CD4-positive, CD25-positive, alpha-beta regulatory T cell (primary cell): ENCODE data around the gene ZP3. TPM values are rescaled to one million over a fixed set of nuclear protein-coding genes. Genes with fewer than 3 reads are reported as not detected.

Experiments used
- ATAC-seq, 2 donors: fragments of 150-1000 bp; cut with Tn5 transposase; one replicate each; pipeline ENCODE4 v1.10.0; 2021; ENCODE audit warnings: low read depth in 2 of 2, moderate number of reproducible peaks in 2 of 2, moderate library complexity in 1 of 2
- DNase-seq, 3 donors: peaks; one replicate each; pipeline versions ENCODE4 v3.0.0 to v3.0.0-alpha.2; 2012 to 2022; ENCODE audit warnings: mixed read lengths in 1 of 3
- H3K27ac ChIP-seq: one replicate; pipeline ENCODE4 v1.7.0; 2013; ENCODE audit warnings: mild to moderate bottlenecking, low read length; ENCODE audit not compliant: insufficient read depth, poor library complexity, severe bottlenecking
- H3K27me3 ChIP-seq: one replicate; pipeline ENCODE4 v1.7.0; 2013; ENCODE audit warnings: low read length; ENCODE audit not compliant: control insufficient read depth, insufficient read depth
- H3K36me3 ChIP-seq: one replicate; pipeline ENCODE4 v1.7.0; 2013; ENCODE audit warnings: mild to moderate bottlenecking, low read length, moderate library complexity; ENCODE audit not compliant: control insufficient read depth, insufficient read depth
- H3K4me1 ChIP-seq: 2 replicates; pipeline ENCODE4 v1.7.0; 2013; ENCODE audit warnings: mild to moderate bottlenecking, low read length; ENCODE audit not compliant: insufficient read depth, control insufficient read depth, poor library complexity, severe bottlenecking
- H3K4me3 ChIP-seq: one replicate; pipeline ENCODE4 v1.7.0; 2013; ENCODE audit warnings: low read depth, mild to moderate bottlenecking, low read length, moderate library complexity
- H3K9me3 ChIP-seq, 2 experiments: 1 replicate in 1 of 2; 2 replicates in 1 of 2; pipeline ENCODE4 v1.7.0; 2013; ENCODE audit warnings: low read length in 2 of 2, mild to moderate bottlenecking in 1 of 2, moderate library complexity in 1 of 2; ENCODE audit not compliant: control insufficient read depth in 2 of 2
- H3K27ac Mint-ChIP-seq, 3 donors: one replicate each; pipeline ENCODE4 v1.8.0; 2020 to 2022; ENCODE audit warnings: mild to moderate bottlenecking in 3 of 3, mixed read lengths in 3 of 3, moderate library complexity in 2 of 3
- H3K27me3 Mint-ChIP-seq: one replicate; pipeline ENCODE4 v1.8.0; 2022; ENCODE audit warnings: mild to moderate bottlenecking, mixed read lengths
- H3K36me3 Mint-ChIP-seq: one replicate; pipeline ENCODE4 v1.8.0; 2020; ENCODE audit warnings: mixed read lengths
- H3K4me1 Mint-ChIP-seq, 4 donors: one replicate each; pipeline ENCODE4 v1.8.0; 2020 to 2022; ENCODE audit warnings: mixed read lengths in 4 of 4, mild to moderate bottlenecking in 1 of 4
- H3K4me3 Mint-ChIP-seq, 4 donors: one replicate each; pipeline ENCODE4 v1.8.0; 2020 to 2022; ENCODE audit warnings: mild to moderate bottlenecking in 4 of 4, mixed read lengths in 4 of 4, moderate library complexity in 3 of 4
- H3K9me3 Mint-ChIP-seq, 7 donors: one replicate each; pipeline ENCODE4 v1.8.0; 2020 to 2022; ENCODE audit warnings: mixed read lengths in 7 of 7, mild to moderate bottlenecking in 3 of 7, moderate library complexity in 2 of 7
- polyA plus RNA-seq, 4 donors: library from polyadenylated mRNA; unstranded; fragments of 300-500 nt; fragmentation: Illumina TruSeq; gene quantifications; one replicate each; pipeline ENCODE4 v1.2.3, GENCODE V29; 2021
- total RNA-seq: library from RNA; stranded (reverse); gene quantifications from one replicate; pipeline ENCODE4 v1.2.3, GENCODE V29; 2022

ZP3 gene
- total RNA-seq: 2.2 TPM
- 1 to 10 TPM; 1.6 to 4.4 (median 2.9) TPM for polyA plus RNA-seq

- peak within 1 kb of the TSS in 1 of 3 donors; percentile 58 for H3K27ac Mint-ChIP-seq
- ATAC-seq: no peak
Observed at GRCh38 chr7:76424413-76425111, at the start of gene ZP3. TSS of gene ZP3 (plus strand) at chr7:76424950. CDS start at chr7:76424965, 15 bp downstream.

GRCh38 chr7:76375251-76375650 is 49.5 kb upstream of the ZP3 start:
- Mint-ChIP-seq H3K9me3 (peaks cover 0 to 1% (median 0%) of the 10 kb centered on the region in 7 donors), H3K27ac (no peak overlapping the region), H3K27me3 (peaks cover 14% of the 10 kb centered on the region), H3K36me3 (no peaks in the 10 kb centered on the region), H3K4me1 (peaks cover 0 to 7% (median under 1%) of the 10 kb centered on the region in 4 donors), H3K4me3 (no peak overlapping the region)
- peaks cover 3% of the 10 kb centered on the region for H3K27me3 ChIP-seq
- H3K36me3 ChIP-seq: no peaks in the 10 kb centered on the region
- H3K27ac ChIP-seq: no peak overlapping the region
- H3K9me3 ChIP-seq: no peaks in the 10 kb centered on the region
- H3K4me1 ChIP-seq: peaks cover 5% of the 10 kb centered on the region
- ATAC-seq (no peak), DNase-seq (no peak)
- no peak overlapping the region for H3K4me3 ChIP-seq

More at GRCh38 chr7:76424413-76425111, at the start of gene ZP3:
- no peak within 1 kb of the TSS for H3K4me3 ChIP-seq
- H3K27ac ChIP-seq: no peak within 1 kb of the TSS
- Mint-ChIP-seq H3K4me1 (no peaks in the 10 kb centered on the region), H3K36me3 (no peaks in the 10 kb centered on the region), H3K27me3 (peaks cover 33% of the 10 kb centered on the region), H3K4me3 (no peak within 1 kb of the TSS), H3K9me3 (peaks cover 0 to 1% (median 0%) of the 10 kb centered on the region in 7 donors)
- no peaks in the 10 kb centered on the region for H3K27me3 ChIP-seq
- DNase-seq: no peak
- H3K4me1 ChIP-seq: no peaks in the 10 kb centered on the region
- H3K9me3 ChIP-seq: no peaks in the 10 kb centered on the region
- H3K36me3 ChIP-seq: no peaks in the 10 kb centered on the region

GRCh38 chr7:76377186-76377918 is 47.4 kb upstream of the ZP3 start:
- H3K4me3 Mint-ChIP-seq: peak overlapping the region in 1 of 4 donors; percentile 45
- Histone ChIP-seq H3K27ac (no peak overlapping the region), H3K27me3 (peaks cover under 1% of the 10 kb centered on the region), H3K36me3 (no peaks in the 10 kb centered on the region), H3K4me1 (peaks cover 5% of the 10 kb centered on the region), H3K4me3 (no peak overlapping the region), H3K9me3 (no peaks in the 10 kb centered on the region)
- peaks cover 8% of the 10 kb centered on the region for H3K27me3 Mint-ChIP-seq
- H3K27ac Mint-ChIP-seq: no peak overlapping the region
- H3K9me3 Mint-ChIP-seq: no peaks in the 10 kb centered on the region
- peaks cover 0 to 10% (median 3%) of the 10 kb centered on the region in 4 donors for H3K4me1 Mint-ChIP-seq
- no peak for DNase-seq
- H3K36me3 Mint-ChIP-seq: no peaks in the 10 kb centered on the region
- no peak for ATAC-seq

GRCh38 chr7:76380623-76380966 is 44.2 kb upstream of the ZP3 start:
- Histone ChIP-seq H3K27ac (no peak overlapping the region), H3K4me1 (peaks cover 5% of the 10 kb centered on the region), H3K36me3 (no peaks in the 10 kb centered on the region), H3K4me3 (no peak overlapping the region), H3K9me3 (no peaks in the 10 kb centered on the region), H3K27me3 (no peaks in the 10 kb centered on the region)
- ATAC-seq (no peak), DNase-seq (no peak)
- Mint-ChIP-seq H3K4me1 (peaks cover 0 to 12% (median 3%) of the 10 kb centered on the region in 4 donors), H3K9me3 (no peaks in the 10 kb centered on the region), H3K27ac (peak overlapping the region in 2 of 3 donors; percentile 58 to 78), H3K4me3 (peak overlapping the region; percentile 40 to 86 (median 70)), H3K36me3 (no peaks in the 10 kb centered on the region), H3K27me3 (peaks cover 4% of the 10 kb centered on the region)

GRCh38 chr7:76381814-76382213 is 42.9 kb upstream of the ZP3 start:
- H3K4me3 Mint-ChIP-seq: no peak overlapping the region

GRCh38 chr7:76383089-76383944 is 41.4 kb upstream of the ZP3 start:
- Mint-ChIP-seq H3K27ac (no peak overlapping the region), H3K4me3 (no peak overlapping the region)
- ATAC-seq: no peak

More at GRCh38 chr7:76381814-76382213, 42.9 kb upstream of the ZP3 start:
- H3K36me3 Mint-ChIP-seq: no peaks in the 10 kb centered on the region
- DNase-seq (no peak), ATAC-seq (no peak)
- H3K4me3 ChIP-seq: no peak overlapping the region
- H3K4me1 Mint-ChIP-seq: peaks cover 0 to 12% (median 3%) of the 10 kb centered on the region in 4 donors
- no peaks in the 10 kb centered on the region for H3K9me3 ChIP-seq
- no peak overlapping the region for H3K27ac ChIP-seq
- no peaks in the 10 kb centered on the region for H3K27me3 ChIP-seq
- peaks cover 4% of the 10 kb centered on the region for H3K27me3 Mint-ChIP-seq
- H3K36me3 ChIP-seq: no peaks in the 10 kb centered on the region
- no peaks in the 10 kb centered on the region for H3K9me3 Mint-ChIP-seq
- no peak overlapping the region for H3K27ac Mint-ChIP-seq
- peaks cover 5% of the 10 kb centered on the region for H3K4me1 ChIP-seq

GRCh38 chr7:76386691-76387260 is 38.0 kb upstream of the ZP3 start:
- H3K9me3 ChIP-seq: no peaks in the 10 kb centered on the region
- no peaks in the 10 kb centered on the region for H3K27me3 ChIP-seq
- DNase-seq (no peak), ATAC-seq (no peak)
- Mint-ChIP-seq H3K4me3 (peak overlapping the region in 1 of 4 donors; percentile 53), H3K4me1 (peaks cover 0 to 2% (median 0%) of the 10 kb centered on the region in 4 donors), H3K27ac (no peak overlapping the region), H3K27me3 (peaks cover 8% of the 10 kb centered on the region), H3K9me3 (no peaks in the 10 kb centered on the region), H3K36me3 (no peaks in the 10 kb centered on the region)
- H3K36me3 ChIP-seq: no peaks in the 10 kb centered on the region
- H3K27ac ChIP-seq: no peak overlapping the region
- H3K4me3 ChIP-seq: no peak overlapping the region
- no peaks in the 10 kb centered on the region for H3K4me1 ChIP-seq

More at GRCh38 chr7:76383089-76383944, 41.4 kb upstream of the ZP3 start:
- no peaks in the 10 kb centered on the region for H3K36me3 Mint-ChIP-seq
- no peaks in the 10 kb centered on the region for H3K27me3 ChIP-seq
- DNase-seq: no peak
- no peaks in the 10 kb centered on the region for H3K9me3 ChIP-seq
- no peak overlapping the region for H3K27ac ChIP-seq
- H3K27me3 Mint-ChIP-seq: peaks cover 4% of the 10 kb centered on the region
- peaks cover 0 to 12% (median 3%) of the 10 kb centered on the region in 4 donors for H3K4me1 Mint-ChIP-seq
- H3K4me3 ChIP-seq: no peak overlapping the region
- H3K9me3 Mint-ChIP-seq: no peaks in the 10 kb centered on the region
- H3K4me1 ChIP-seq: peaks cover 5% of the 10 kb centered on the region
- no peaks in the 10 kb centered on the region for H3K36me3 ChIP-seq
